ENCODE results near the gene TP63.

TP63 gene

GRCh38 chr3:189721873-189722665, 90.9 kb downstream of the TP63 start:
- TF ChIP-seq, protein P1, sequence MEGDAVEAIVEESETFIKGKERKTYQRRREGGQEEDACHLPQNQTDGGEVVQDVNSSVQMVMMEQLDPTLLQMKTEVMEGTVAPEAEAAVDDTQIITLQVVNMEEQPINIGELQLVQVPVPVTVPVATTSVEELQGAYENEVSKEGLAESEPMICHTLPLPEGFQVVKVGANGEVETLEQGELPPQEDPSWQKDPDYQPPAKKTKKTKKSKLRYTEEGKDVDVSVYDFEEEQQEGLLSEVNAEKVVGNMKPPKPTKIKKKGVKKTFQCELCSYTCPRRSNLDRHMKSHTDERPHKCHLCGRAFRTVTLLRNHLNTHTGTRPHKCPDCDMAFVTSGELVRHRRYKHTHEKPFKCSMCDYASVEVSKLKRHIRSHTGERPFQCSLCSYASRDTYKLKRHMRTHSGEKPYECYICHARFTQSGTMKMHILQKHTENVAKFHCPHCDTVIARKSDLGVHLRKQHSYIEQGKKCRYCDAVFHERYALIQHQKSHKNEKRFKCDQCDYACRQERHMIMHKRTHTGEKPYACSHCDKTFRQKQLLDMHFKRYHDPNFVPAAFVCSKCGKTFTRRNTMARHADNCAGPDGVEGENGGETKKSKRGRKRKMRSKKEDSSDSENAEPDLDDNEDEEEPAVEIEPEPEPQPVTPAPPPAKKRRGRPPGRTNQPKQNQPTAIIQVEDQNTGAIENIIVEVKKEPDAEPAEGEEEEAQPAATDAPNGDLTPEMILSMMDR (IDR thresholded peaks at IDR 0.05; ENCODE audit: low read depth, low read length, missing control alignments): no peak
- no peak for DNase-seq
- in situ Hi-C loops (cut with HindIII; ENCODE audit: low pct_ligation_motif_present, low sequenced_read_pairs): no loop called here
- Histone ChIP-seq H3K36me3 (replicated peaks) (no peaks in the 10 kb centered on the region), H3K27me3 (replicated peaks) (no peaks in the 10 kb centered on the region), H3K4me3 (ENCODE audit: low read depth, low read length) (no peak overlapping the region), H3K27ac (no peak overlapping the region)

- no peak overlapping the region for H3K4me3 ChIP-seq (ENCODE audit: low read depth, low read length)
- no peaks in the 10 kb centered on the region for H3K27me3 ChIP-seq (replicated peaks)
- no peaks in the 10 kb centered on the region for H3K36me3 ChIP-seq (replicated peaks)
- TF ChIP-seq, protein P1 (IDR thresholded peaks at IDR 0.05; ENCODE audit: low read depth, low read length, missing control alignments): no peak
- H3K27ac ChIP-seq: no peak overlapping the region
- in situ Hi-C loops (cut with HindIII; ENCODE audit: low pct_ligation_motif_present, low sequenced_read_pairs): no loop called here
- no peak for DNase-seq
Observed at GRCh38 chr3:189724356-189724755, 93.2 kb downstream of the TP63 start.

DNA sequence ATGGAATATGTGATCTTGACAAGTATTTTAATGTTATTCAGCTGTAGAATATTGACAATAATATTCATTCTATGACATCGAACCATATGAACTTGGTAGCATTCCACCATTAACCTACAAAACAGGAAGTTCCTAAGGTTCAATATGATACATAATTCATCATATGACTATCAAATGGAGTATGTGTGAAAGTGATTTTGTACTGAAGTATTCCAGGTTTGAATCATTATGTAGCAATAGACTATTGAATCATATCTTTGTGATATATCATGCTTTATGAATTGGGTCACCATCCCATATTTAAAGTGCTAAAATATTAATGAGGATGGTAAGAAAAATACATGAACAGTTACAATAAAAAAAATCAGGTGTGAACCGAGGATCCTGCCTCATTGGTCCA, 95.1 kb downstream of the TP63 start:
- no peaks in the 10 kb centered on the region for H3K36me3 ChIP-seq (replicated peaks)
- TF ChIP-seq, protein P1 (IDR thresholded peaks at IDR 0.05; ENCODE audit: low read depth, low read length, missing control alignments): no peak
- in situ Hi-C loops (cut with HindIII; ENCODE audit: low pct_ligation_motif_present, low sequenced_read_pairs): no loop called here
- H3K27ac ChIP-seq: no peak overlapping the region
- DNase-seq: no peak
- H3K27me3 ChIP-seq (replicated peaks): no peaks in the 10 kb centered on the region
- H3K4me3 ChIP-seq (ENCODE audit: low read depth, low read length): no peak overlapping the region

DNA sequence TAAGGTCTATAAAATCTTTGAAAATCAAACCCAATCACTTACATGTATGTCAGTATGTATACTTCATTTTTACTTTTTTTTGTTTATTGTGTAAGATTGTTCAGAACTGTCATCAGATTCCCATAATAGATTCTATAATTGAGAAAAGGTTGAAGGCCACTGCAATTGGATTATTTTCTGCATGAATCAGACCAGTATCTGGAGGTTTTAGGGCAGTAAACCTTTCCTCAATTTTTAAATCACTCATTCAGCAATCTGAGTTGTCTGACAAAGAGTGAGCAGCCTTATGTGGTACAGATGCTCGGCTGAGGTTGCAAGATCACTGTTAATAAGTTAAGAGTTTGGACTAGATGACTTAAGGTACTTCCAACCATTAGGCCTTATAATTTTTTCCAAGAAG, 96.0 kb downstream of the TP63 start:
- Histone ChIP-seq H3K27ac (no peak overlapping the region), H3K27me3 (replicated peaks) (no peaks in the 10 kb centered on the region), H3K4me3 (ENCODE audit: low read depth, low read length) (no peak overlapping the region), H3K36me3 (replicated peaks) (no peaks in the 10 kb centered on the region)
- TF ChIP-seq, protein P1 (IDR thresholded peaks at IDR 0.05; ENCODE audit: low read depth, low read length, missing control alignments): no peak
- no peak for DNase-seq
- in situ Hi-C loops (cut with HindIII; ENCODE audit: low pct_ligation_motif_present, low sequenced_read_pairs): no loop called here

- no peak for DNase-seq
- Histone ChIP-seq H3K36me3 (replicated peaks) (no peaks in the 10 kb centered on the region), H3K27me3 (replicated peaks) (no peaks in the 10 kb centered on the region), H3K4me3 (ENCODE audit: low read depth, low read length) (no peak overlapping the region), H3K27ac (no peak overlapping the region)
- TF ChIP-seq, protein P1 (IDR thresholded peaks at IDR 0.05; ENCODE audit: low read depth, low read length, missing control alignments): no peak
- in situ Hi-C loops (cut with HindIII; ENCODE audit: low pct_ligation_motif_present, low sequenced_read_pairs): no loop called here
Observed at GRCh38 chr3:189727898-189728297, 96.7 kb downstream of the TP63 start.

- Histone ChIP-seq H3K27ac (no peak overlapping the region), H3K36me3 (replicated peaks) (no peaks in the 10 kb centered on the region), H3K4me3 (ENCODE audit: low read depth, low read length) (no peak overlapping the region), H3K27me3 (replicated peaks) (no peaks in the 10 kb centered on the region)
- TF ChIP-seq, protein P1 (IDR thresholded peaks at IDR 0.05; ENCODE audit: low read depth, low read length, missing control alignments): no peak
- in situ Hi-C loops (cut with HindIII; ENCODE audit: low pct_ligation_motif_present, low sequenced_read_pairs): no loop called here
- DNase-seq: no peak
Observed at GRCh38 chr3:189728915-189729314, 97.7 kb downstream of the TP63 start.
